NCI-H128 (cell line): Measurements from ENCODE around the gene NR2C2.

ENCODE experiments used
- DNase-seq: peaks from one replicate; lab custom pipeline; 2025; ENCODE audit not compliant: unreplicated experiment; lab: John Stamatoyannopoulos, UW

NR2C2 gene

GRCh38 chr3:15056676-15057404 is 109.5 kb downstream of the NR2C2 start:
- DNase-seq: no peak

GRCh38 chr3:15060029-15060428 is 112.6 kb downstream of the NR2C2 start:
- DNase-seq: no peak

GRCh38 chr3:15063238-15063637 is 115.9 kb downstream of the NR2C2 start:
- no peak for DNase-seq

- DNase-seq: no peak
Measured at GRCh38 chr3:15063656-15064286, 116.4 kb downstream of the NR2C2 start.

GRCh38 chr3:15064299-15064834 is 117.0 kb downstream of the NR2C2 start:
- DNase-seq: no peak

GRCh38 chr3:15064835-15065549 is 117.6 kb downstream of the NR2C2 start, which contains the start of gene MRPS25:
Gene MRPS25, minus strand, starts transcription at chr3:15065315. Its CDS starts 121 bp downstream, at chr3:15065194.
- peak; percentile 60 for DNase-seq

GRCh38 chr3:15065550-15066007 is 118.2 kb downstream of the NR2C2 start:
- DNase-seq: no peak

GRCh38 chr3:15066467-15066866 is 119.1 kb downstream of the NR2C2 start:
- DNase-seq: no peak

- DNase-seq: no peak
Measured at GRCh38 chr3:15069441-15069840, 122.1 kb downstream of the NR2C2 start.

GRCh38 chr3:15071699-15072098 is 124.3 kb downstream of the NR2C2 start:
- DNase-seq: no peak

- no peak for DNase-seq
Measured at GRCh38 chr3:15074500-15074899, 127.1 kb downstream of the NR2C2 start.

- DNase-seq: no peak
Measured at GRCh38 chr3:15079091-15079490, 131.7 kb downstream of the NR2C2 start.

- DNase-seq: no peak
Measured at GRCh38 chr3:15081960-15082664, 134.7 kb downstream of the NR2C2 start.

- no peak for DNase-seq
Measured at GRCh38 chr3:15083252-15083651, 135.9 kb downstream of the NR2C2 start.

GRCh38 chr3:15086263-15086662 is 138.9 kb downstream of the NR2C2 start:
- DNase-seq: no peak

- no peak for DNase-seq
Measured at GRCh38 chr3:15086699-15087098, 139.3 kb downstream of the NR2C2 start.

- no peak for DNase-seq
Measured at GRCh38 chr3:15089201-15089600, 141.8 kb downstream of the NR2C2 start.

GRCh38 chr3:15091575-15091974 is 144.2 kb downstream of the NR2C2 start:
- DNase-seq: no peak

GRCh38 chr3:15092686-15093085 is 145.3 kb downstream of the NR2C2 start:
- no peak for DNase-seq

- no peak for DNase-seq
Measured at GRCh38 chr3:15094187-15094875, 146.9 kb downstream of the NR2C2 start.
